Activated CD4-positive, CD25-positive, alpha-beta regulatory T cell (primary cell): Measurements from ENCODE around the gene SLC9A8.
A peak's percentile ranks its signal among the peaks of the same experiment; 100 is the strongest.

ENCODE experiments used
- DNase-seq, 4 experiments: peaks; one replicate each; lab custom pipeline; 2025; lab: John Stamatoyannopoulos, UW

SLC9A8 gene

GRCh38 chr20:49916146-49917002, 103.7 kb downstream of the SLC9A8 start:
- DNase-seq = no peak

- DNase-seq = no peak
Observed at GRCh38 chr20:49918446-49918845, 105.8 kb downstream of the SLC9A8 start.

GRCh38 chr20:49919009-49919408, 106.4 kb downstream of the SLC9A8 start:
- DNase-seq = no peak

- DNase-seq = no peak
Observed at GRCh38 chr20:49919461-49919860, 106.8 kb downstream of the SLC9A8 start.

- no peak for DNase-seq
Observed at GRCh38 chr20:49924247-49924646, 111.6 kb downstream of the SLC9A8 start.

GRCh38 chr20:49925901-49926454, 113.3 kb downstream of the SLC9A8 start:
- no peak for DNase-seq

GRCh38 chr20:49928411-49929141, 115.9 kb downstream of the SLC9A8 start:
- DNase-seq = peak; percentile 45 to 69 (median 62)

- DNase-seq = no peak
Observed at GRCh38 chr20:49929142-49929494, 116.5 kb downstream of the SLC9A8 start.

GRCh38 chr20:49935746-49936152, 123.1 kb downstream of the SLC9A8 start:
- no peak for DNase-seq

- DNase-seq = peak; percentile 80 to 91 (median 85)
Observed at GRCh38 chr20:49936153-49937026, 123.8 kb downstream of the SLC9A8 start, which contains the start of gene RNF114. RNF114 (plus strand) TSS chr20:49936397; CDS start chr20:49936413, 16 bp downstream.

- DNase-seq = no peak
Observed at GRCh38 chr20:49937027-49937929, 124.7 kb downstream of the SLC9A8 start.

GRCh38 chr20:49938173-49939163, 125.8 kb downstream of the SLC9A8 start:
- no peak for DNase-seq

- DNase-seq = no peak
Observed at GRCh38 chr20:49941456-49941855, 128.8 kb downstream of the SLC9A8 start.
